Measurements from ENCODE around the gene ZNF830.
"Not testable (repeated sequence)": the region's sequence is repeated elsewhere in the genome, so short reads cannot be mapped to it uniquely, and the experiment has no call there.

ZNF830 gene

DNA sequence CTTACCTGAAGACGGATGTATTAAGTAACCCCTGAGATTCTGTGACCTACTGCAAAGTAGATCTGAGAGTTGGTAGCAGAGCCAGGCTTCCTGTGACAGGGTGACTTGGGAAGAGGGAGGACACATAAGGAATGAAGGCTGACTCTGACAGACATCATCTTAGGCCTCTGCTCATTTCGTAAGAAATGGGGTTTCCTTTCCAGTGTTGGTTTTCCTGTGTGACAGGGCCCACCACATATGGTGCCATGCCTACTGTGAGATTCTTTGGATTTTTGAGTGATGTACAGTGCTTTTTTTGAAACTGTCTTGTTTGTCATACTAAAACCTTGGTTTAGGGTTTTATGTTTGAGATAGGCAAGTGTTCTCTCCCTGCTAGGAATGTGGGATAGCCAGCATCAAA, 31.7 kb downstream of the ZNF830 start:
- no peak for DNase-seq

- DNase-seq = no peak
Observed at GRCh38 chr17:34996422-34997285, 35.3 kb downstream of the ZNF830 start.

DNA sequence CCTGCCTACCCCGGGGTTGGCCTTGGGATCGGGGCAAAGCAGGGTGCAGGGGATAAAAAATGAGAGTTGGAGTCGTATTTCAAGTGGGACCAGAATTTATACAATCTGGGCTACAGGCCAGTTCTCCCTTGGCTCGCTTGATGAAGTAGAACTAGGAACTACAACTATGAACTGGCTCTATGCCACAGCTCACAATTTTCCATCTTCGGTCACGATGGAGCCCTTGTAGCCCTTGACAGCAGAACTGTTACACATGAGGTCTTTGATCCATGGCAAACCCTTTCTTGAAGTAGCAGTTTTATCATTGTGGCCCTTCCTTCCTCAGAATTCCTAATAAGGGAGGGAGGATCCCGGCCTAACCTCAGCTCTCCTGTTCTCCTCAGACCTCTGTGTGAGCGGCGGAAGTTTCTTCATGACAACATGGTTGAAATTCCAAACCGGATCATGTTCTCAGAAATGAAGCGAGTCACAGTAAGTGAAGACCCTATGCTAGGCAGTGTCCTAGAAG, 36.1 kb downstream of the ZNF830 start:
- DNase-seq = no peak

GRCh38 chr17:34998205-34998604, 36.9 kb downstream of the ZNF830 start:
- peak; percentile 81 for DNase-seq

DNA sequence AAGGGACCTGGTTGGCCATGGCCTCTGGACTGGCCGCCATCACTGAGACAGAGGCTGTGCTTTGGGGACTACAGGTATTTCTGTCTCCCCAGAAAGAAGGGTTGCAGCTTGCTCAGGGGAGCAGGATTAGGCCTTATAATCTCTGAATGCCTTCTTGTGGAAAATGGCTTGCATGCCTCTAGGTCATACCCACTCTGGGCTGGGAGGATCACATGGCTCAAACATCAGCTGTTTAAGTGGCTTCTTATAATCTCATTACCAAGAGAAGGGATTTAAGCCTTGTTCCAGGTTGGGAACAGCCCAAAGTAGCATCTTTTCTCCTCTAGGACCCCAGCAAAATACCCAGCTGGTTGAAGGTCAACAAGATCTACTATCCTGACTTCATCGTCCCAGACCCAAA, 38.1 kb downstream of the ZNF830 start:
- no peak for DNase-seq

DNA sequence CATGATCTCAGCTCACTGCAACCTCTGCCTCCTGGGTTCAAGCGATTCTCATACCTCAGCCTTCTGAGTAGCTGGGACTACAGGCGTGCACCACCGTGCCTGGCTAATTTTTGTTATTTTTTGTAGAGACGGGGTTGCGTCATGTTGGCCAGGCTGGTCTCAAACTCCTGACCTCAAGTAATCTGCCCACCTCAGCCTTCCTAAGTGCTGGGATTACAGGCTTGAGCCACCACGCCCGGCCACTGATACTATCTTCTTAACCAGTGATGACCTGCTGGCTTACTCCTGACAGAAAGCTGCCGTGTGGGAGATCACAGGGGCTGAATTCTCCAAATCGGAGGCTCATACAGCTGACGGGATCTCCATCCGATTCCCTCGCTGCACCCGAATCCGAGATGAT, 39.6 kb downstream of the ZNF830 start:
- not testable (repeated sequence) for DNase-seq

DNA sequence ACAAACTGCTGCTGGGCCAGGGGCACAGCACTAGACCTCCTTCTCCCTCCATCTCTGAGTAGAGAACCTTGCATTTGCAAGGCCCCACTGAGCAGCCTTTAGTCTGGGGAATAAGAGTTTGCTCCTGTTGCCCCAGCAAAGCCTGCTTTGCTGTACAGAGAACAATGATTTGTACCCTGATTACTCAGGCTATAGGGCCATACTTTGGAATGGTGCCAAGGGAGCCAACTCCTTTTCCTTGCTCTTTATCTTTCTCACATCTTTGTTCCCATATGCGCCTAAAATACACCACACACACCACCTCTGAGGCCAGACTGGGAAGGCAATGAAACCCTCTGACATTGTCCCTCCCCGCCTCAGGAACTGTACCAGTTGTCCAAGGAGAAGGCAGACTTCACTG, 40.2 kb downstream of the ZNF830 start:
- no peak for DNase-seq

DNA sequence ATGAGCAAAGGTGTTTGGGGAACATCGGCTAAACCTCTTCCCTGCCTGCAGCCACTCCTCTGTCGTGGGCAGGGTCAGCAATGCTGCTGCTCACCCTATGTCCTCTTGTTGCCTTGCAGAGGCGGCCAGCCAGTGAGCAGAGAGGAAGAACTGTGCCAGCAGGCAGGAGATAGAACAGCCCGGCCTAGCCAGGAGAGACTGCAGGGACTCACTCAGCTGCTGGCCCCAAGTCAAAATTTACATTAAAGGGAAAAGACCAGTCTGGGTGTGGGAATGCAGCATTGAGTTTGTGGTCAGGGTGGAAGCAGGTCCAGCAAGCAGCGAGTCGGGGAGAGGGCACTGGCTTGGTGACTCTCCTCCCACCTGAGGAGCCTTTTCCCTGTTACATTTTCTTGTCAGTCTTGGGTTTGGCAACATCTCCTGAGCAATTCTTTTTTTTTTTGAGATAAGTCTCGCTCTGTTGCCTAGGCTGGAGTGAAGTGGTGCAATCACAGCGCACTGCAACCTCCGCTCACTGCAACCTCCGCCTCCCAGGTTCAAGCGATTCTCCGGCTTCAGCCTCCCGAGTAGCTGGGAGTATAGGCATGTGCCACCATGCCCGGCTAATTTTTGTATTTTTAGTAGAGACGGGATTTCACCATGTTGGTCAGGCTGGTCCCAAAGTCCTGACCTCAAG, 41.7 kb downstream of the ZNF830 start:
- DNase-seq = no peak

GRCh38 chr17:35003778-35004177, 42.4 kb downstream of the ZNF830 start:
- no peak for DNase-seq

DNA sequence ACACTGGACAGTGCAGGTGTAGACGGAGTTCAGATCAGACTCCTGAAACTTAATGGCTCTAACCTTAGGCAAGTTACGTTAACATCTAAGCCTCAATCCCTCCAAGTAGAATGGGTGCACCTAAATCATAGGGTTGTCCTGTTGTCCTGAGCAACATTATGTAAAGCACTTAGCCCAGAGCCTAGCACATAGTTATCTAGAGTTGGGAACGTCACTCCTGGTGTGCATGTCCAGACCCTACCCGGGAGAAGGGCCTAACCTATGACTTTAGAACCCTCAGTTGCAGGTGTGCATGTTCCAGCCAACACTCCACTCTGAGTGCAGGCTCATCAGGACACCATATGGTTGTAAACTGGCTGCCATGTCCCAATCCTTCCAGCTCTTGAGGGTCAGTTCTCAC, 45.0 kb downstream of the ZNF830 start:
- DNase-seq = no peak

- no peak for DNase-seq
Observed at GRCh38 chr17:35006961-35007360, 45.6 kb downstream of the ZNF830 start.

DNA sequence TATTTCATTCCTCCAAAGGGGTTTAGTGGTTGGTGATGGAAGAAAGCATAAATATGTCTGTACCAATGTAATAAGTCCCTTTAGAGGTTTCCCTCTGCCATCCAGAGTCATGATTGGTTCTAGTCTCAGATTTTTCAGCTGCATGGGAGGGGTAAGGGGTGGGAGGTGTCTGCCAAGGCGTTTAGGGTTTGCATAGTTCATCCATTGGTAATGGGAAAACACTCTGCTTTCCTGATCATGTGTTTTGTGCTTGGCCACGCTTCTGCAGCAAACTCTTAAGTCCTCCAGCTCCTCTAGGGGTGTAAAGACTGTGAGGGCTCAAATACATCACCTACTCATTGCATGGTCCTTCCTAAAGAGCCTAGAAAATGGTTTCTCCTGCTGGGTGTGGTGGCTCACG, 48.8 kb downstream of the ZNF830 start:
- DNase-seq = no peak

- no peak for DNase-seq
Observed at GRCh38 chr17:35011671-35012216, 50.4 kb downstream of the ZNF830 start.
